HEK293T (cell line): ENCODE results near the gene UGT1A7.

Experiments used
- BHLHE40 ChIP-seq: fragments of 450-650 bp; IDR thresholded peaks from 2 replicates; pipeline ENCODE4 v1.6.1; 2016; ENCODE audit warnings: mild to moderate bottlenecking, moderate library complexity, borderline replicate concordance
- FOXA1 ChIP-seq: fragments of 450-650 bp; IDR thresholded peaks from 2 replicates; pipeline ENCODE4 v1.6.1; 2016; ENCODE audit warnings: mild to moderate bottlenecking
- FOXK2 ChIP-seq: fragments of 450-650 bp; IDR thresholded peaks from 2 replicates; pipeline ENCODE4 v1.6.1; 2016; ENCODE audit warnings: mild to moderate bottlenecking
- HDGF ChIP-seq: fragments of 450-650 bp; IDR thresholded peaks from 2 replicates; pipeline ENCODE4 v1.6.1; 2017; ENCODE audit warnings: antibody characterized with exemption, borderline replicate concordance
- L3MBTL2 ChIP-seq: fragments of 450-650 bp; conservative IDR thresholded peaks from 2 replicates; pipeline ENCODE4 v1.6.1; 2016; ENCODE audit warnings: mild to moderate bottlenecking
- NFRKB ChIP-seq: fragments of 450-650 bp; IDR thresholded peaks from 2 replicates; pipeline ENCODE4 v1.6.1; 2016; ENCODE audit warnings: mild to moderate bottlenecking, moderate library complexity
- SP1 ChIP-seq: fragments of 450-650 bp; IDR thresholded peaks from 2 replicates; pipeline ENCODE4 v1.6.1; 2017
- SUZ12 ChIP-seq: fragments of 450-650 bp; IDR thresholded peaks from 2 replicates; pipeline ENCODE4 v1.6.1; 2016; ENCODE audit warnings: mild to moderate bottlenecking
- TARDBP ChIP-seq: fragments of 450-650 bp; IDR thresholded peaks from 2 replicates; pipeline ENCODE4 v1.6.1; 2016

DNA sequence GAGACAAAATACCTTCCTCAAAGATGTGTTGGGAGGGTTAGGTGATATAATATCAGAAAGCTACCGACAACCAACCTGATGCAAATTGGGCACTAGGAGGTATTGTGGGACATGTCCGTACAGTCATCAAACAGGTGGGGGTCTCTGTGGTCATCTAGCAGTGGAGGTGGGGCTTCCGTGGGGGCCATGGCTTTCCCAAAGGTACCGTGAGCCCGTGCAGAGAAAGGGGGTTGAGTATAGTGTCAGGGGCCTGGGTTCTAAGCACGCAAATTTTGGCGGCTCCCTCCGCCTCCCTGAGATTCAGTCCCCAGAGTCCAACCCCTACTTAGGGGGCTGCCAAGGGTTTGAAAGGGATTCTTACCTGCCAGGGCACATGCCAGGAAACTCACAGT lies 140.0 kb downstream of the UGT1A7 start:
- TF ChIP-seq TARDBP = no peak
- TF ChIP-seq SP1 = no peak
- no peak for TF ChIP-seq HDGF
- TF ChIP-seq FOXK2 = no peak
- TF ChIP-seq L3MBTL2 = no peak
- TF ChIP-seq FOXA1 = no peak
- TF ChIP-seq NFRKB = no peak
- no peak for TF ChIP-seq SUZ12
- TF ChIP-seq BHLHE40 = no peak
